SK-N-SH (cell line): ENCODE results near the gene SFXN3.

Experiments
- FOSL2 ChIP-seq: IDR thresholded peaks from 2 replicates; pipeline ENCODE4 v1.4.0; 2012; ENCODE audit warnings: low read depth, mild to moderate bottlenecking, moderate library complexity, borderline replicate concordance
- GABPA ChIP-seq: IDR thresholded peaks from 2 replicates; pipeline ENCODE4 v1.4.0; 2012; ENCODE audit warnings: low read depth, mild to moderate bottlenecking
- JUND ChIP-seq: IDR thresholded peaks from 2 replicates; pipeline ENCODE4 v1.4.0; 2012
- RAD21 ChIP-seq: IDR thresholded peaks from 2 replicates; pipeline ENCODE4 v1.6.1; 2012; ENCODE audit warnings: mild to moderate bottlenecking, low read length
- SMC3 ChIP-seq: IDR thresholded peaks from 2 replicates; pipeline ENCODE4 v1.6.1; 2012; ENCODE audit warnings: low read depth, low read length, improper control_type of control experiment
- YY1 ChIP-seq: IDR thresholded peaks from 2 replicates; pipeline ENCODE4 v1.4.0; 2012; ENCODE audit warnings: low read depth, mild to moderate bottlenecking
- TF ChIP-seq, protein P1 (sequence below): fragments of 200-600 bp; sonication (generic); IDR thresholded peaks from 2 replicates; pipeline ENCODE4 v1.6.1; 2017; ENCODE audit warnings: antibody characterized with exemption, mild to moderate bottlenecking, moderate library complexity
- TF ChIP-seq, protein P2 (sequence below): IDR thresholded peaks from 2 replicates; pipeline ENCODE4 v1.4.0; 2012; ENCODE audit warnings: low read depth

DNA sequence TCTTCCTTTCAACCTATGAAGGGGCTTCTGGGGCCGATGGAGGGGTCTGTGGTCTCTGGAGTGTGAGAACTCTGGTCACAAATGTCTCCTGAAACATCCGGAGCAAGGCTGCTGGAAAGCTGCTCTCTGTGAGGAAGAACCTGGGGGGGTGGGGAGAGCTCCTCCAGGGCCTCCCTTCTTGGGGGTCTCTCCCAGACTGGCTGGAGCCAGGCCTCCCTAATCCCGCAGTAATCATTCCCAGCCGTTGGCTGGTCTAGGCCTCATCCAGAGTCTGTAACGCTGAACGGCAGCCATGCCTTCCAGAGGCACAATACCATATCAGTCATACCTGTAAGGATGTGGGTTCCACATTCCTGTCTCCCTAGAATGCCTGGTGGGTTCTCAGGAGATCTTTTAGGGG, 35.9 kb upstream of the SFXN3 start:
- TF ChIP-seq, protein P1, sequence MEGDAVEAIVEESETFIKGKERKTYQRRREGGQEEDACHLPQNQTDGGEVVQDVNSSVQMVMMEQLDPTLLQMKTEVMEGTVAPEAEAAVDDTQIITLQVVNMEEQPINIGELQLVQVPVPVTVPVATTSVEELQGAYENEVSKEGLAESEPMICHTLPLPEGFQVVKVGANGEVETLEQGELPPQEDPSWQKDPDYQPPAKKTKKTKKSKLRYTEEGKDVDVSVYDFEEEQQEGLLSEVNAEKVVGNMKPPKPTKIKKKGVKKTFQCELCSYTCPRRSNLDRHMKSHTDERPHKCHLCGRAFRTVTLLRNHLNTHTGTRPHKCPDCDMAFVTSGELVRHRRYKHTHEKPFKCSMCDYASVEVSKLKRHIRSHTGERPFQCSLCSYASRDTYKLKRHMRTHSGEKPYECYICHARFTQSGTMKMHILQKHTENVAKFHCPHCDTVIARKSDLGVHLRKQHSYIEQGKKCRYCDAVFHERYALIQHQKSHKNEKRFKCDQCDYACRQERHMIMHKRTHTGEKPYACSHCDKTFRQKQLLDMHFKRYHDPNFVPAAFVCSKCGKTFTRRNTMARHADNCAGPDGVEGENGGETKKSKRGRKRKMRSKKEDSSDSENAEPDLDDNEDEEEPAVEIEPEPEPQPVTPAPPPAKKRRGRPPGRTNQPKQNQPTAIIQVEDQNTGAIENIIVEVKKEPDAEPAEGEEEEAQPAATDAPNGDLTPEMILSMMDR, result no peak
- TF ChIP-seq YY1 (no peak), GABPA (no peak), FOSL2 (no peak), SMC3 (no peak), JUND (no peak), RAD21 (no peak)
- TF ChIP-seq, protein P2, sequence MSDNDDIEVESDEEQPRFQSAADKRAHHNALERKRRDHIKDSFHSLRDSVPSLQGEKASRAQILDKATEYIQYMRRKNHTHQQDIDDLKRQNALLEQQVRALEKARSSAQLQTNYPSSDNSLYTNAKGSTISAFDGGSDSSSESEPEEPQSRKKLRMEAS, result no peak
